HepG2 (cell line): ENCODE data around the gene FARSB. TPM values are rescaled to one million over a fixed set of nuclear protein-coding genes. Genes with fewer than 3 reads are reported as not detected.
A peak's percentile ranks its signal among the peaks of the same experiment; 100 is the strongest.

ENCODE experiments used
- ATF6 ChIP-seq: sonication (generic); formaldehyde crosslinking; conservative IDR thresholded peaks from 2 replicates; pipeline ENCODE4 v1.4.0; 2020; ENCODE audit warnings: missing genetic modification reagents
- CREM ChIP-seq, 2 experiments: sonication (generic) in 1 of 2; formaldehyde crosslinking in 1 of 2; IDR thresholded peaks; 2 replicates each; pipeline versions ENCODE4 v1.4.0 to v1.6.1; 2016 to 2020; ENCODE audit warnings: antibody characterized with exemption in 1 of 2, mild to moderate bottlenecking in 1 of 2, missing genetic modification reagents in 1 of 2
- E2F2 ChIP-seq: sonication (generic); formaldehyde crosslinking; IDR thresholded peaks from 2 replicates; pipeline ENCODE4 v1.4.0; 2020; ENCODE audit warnings: missing genetic modification reagents, borderline replicate concordance
- TAF15 ChIP-seq: fragments of 200-400 bp; formaldehyde crosslinking; IDR thresholded peaks from one replicate; pipeline ENCODE4 v1.6.1; 2018; ENCODE audit warnings: mild to moderate bottlenecking, low read depth, low read length; ENCODE audit not compliant: poor library complexity, severe bottlenecking
- TIGD3 ChIP-seq: sonication (generic); formaldehyde crosslinking; IDR thresholded peaks from 2 replicates; pipeline ENCODE4 v1.5.1; 2020; ENCODE audit warnings: mild to moderate bottlenecking, missing genetic modification reagents, borderline replicate concordance
- ZNF547 ChIP-seq: sonication (generic); formaldehyde crosslinking; IDR thresholded peaks from 2 replicates; pipeline ENCODE4 v1.5.1; 2020; ENCODE audit warnings: mild to moderate bottlenecking, missing genetic modification reagents
- ZNF788 ChIP-seq: sonication (generic); formaldehyde crosslinking; IDR thresholded peaks from 2 replicates; pipeline ENCODE4 v1.5.0; 2020; ENCODE audit warnings: mild to moderate bottlenecking, missing genetic modification reagents, borderline replicate concordance
- ZSCAN29 ChIP-seq: sonication (generic); formaldehyde crosslinking; conservative IDR thresholded peaks from 2 replicates; pipeline ENCODE4 v1.4.0; 2020; ENCODE audit warnings: mild to moderate bottlenecking, missing genetic modification reagents
- polyA plus RNA-seq, 8 experiments: library from polyadenylated mRNA; depleted of rRNA in 3 of 8; stranded (reverse) in 7 of 8; unstranded in 1 of 8; fragments of >200 nt; fragmentation: Illumina TruSeq in 4 of 8; extraction: Trizol in 4 of 8; gene quantifications; 2 replicates each; pipeline versions ENCODE4 v1.2.1 to v1.2.3, GENCODE V29; 2011 to 2016; ENCODE audit warnings: low read depth in 4 of 8, missing spikeins in 1 of 8, mixed read lengths in 1 of 8; ENCODE audit not compliant: insufficient read depth in 1 of 8
- total RNA-seq, 5 experiments: library from RNA; depleted of rRNA; stranded (reverse); fragments of >200 nt; fragmentation: Illumina TruSeq; extraction: Trizol; gene quantifications; 2 replicates each; pipeline ENCODE4 v1.2.3, GENCODE V29; 2016; ENCODE audit warnings: low read depth in 1 of 5
- TF ChIP-seq, protein P1 (sequence below): IDR thresholded peaks from 2 replicates; pipeline ENCODE4 v1.6.1; 2016; ENCODE audit warnings: mild to moderate bottlenecking
- TF ChIP-seq, protein P2 (sequence below): sonication (generic); formaldehyde crosslinking; IDR thresholded peaks from 2 replicates; pipeline ENCODE4 v1.5.0; 2020; ENCODE audit warnings: missing genetic modification reagents
- TF ChIP-seq, protein P3 (sequence below): sonication (generic); formaldehyde crosslinking; IDR thresholded peaks from 2 replicates; pipeline ENCODE4 v1.4.0; 2020; ENCODE audit warnings: mild to moderate bottlenecking, missing genetic modification reagents
- TF ChIP-seq, protein P4 (sequence below): sonication (generic); formaldehyde crosslinking; IDR thresholded peaks from 2 replicates; pipeline ENCODE4 v1.4.0; 2020; ENCODE audit warnings: missing genetic modification reagents, borderline replicate concordance

The FARSB gene
- total and polyA plus RNA-seq, 2 of the 13 experiments (the other 11 are each of a cell fraction or from before 2014, with no cell fraction given): 23.3 to 45.9 TPM

- TF ChIP-seq, protein P1, sequence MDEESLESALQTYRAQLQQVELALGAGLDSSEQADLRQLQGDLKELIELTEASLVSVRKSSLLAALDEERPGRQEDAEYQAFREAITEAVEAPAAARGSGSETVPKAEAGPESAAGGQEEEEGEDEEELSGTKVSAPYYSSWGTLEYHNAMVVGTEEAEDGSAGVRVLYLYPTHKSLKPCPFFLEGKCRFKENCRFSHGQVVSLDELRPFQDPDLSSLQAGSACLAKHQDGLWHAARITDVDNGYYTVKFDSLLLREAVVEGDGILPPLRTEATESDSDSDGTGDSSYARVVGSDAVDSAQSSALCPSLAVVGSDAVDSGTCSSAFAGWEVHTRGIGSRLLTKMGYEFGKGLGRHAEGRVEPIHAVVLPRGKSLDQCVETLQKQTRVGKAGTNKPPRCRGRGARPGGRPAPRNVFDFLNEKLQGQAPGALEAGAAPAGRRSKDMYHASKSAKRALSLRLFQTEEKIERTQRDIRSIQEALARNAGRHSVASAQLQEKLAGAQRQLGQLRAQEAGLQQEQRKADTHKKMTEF: peak; percentile 75; the same call in 1 of the 2 replicates
- TF ChIP-seq CREM (IDR thresholded peaks at IDR 0.05) (peak; percentile 88), CREM (CRISPR knock-in tag; IDR thresholded peaks at IDR 0.05) (no peak), TIGD3 (CRISPR knock-in tag) (peak; percentile 89; the same call in 1 of the 2 replicates), TAF15 (no peak), ZSCAN29 (CRISPR knock-in tag) (no peak), ATF6 (CRISPR knock-in tag) (no peak), ZNF547 (CRISPR knock-in tag) (peak; percentile 78), ZNF788 (CRISPR knock-in tag) (0 out of 2 replicates have a peak, but pooled peaks have one; percentile 21), E2F2 (CRISPR knock-in tag) (no peak; the same call in 1 of the 2 replicates)
- TF ChIP-seq, protein P2, sequence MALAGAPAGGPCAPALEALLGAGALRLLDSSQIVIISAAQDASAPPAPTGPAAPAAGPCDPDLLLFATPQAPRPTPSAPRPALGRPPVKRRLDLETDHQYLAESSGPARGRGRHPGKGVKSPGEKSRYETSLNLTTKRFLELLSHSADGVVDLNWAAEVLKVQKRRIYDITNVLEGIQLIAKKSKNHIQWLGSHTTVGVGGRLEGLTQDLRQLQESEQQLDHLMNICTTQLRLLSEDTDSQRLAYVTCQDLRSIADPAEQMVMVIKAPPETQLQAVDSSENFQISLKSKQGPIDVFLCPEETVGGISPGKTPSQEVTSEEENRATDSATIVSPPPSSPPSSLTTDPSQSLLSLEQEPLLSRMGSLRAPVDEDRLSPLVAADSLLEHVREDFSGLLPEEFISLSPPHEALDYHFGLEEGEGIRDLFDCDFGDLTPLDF (CRISPR knock-in tag): peak; percentile 82
- TF ChIP-seq, protein P3, sequence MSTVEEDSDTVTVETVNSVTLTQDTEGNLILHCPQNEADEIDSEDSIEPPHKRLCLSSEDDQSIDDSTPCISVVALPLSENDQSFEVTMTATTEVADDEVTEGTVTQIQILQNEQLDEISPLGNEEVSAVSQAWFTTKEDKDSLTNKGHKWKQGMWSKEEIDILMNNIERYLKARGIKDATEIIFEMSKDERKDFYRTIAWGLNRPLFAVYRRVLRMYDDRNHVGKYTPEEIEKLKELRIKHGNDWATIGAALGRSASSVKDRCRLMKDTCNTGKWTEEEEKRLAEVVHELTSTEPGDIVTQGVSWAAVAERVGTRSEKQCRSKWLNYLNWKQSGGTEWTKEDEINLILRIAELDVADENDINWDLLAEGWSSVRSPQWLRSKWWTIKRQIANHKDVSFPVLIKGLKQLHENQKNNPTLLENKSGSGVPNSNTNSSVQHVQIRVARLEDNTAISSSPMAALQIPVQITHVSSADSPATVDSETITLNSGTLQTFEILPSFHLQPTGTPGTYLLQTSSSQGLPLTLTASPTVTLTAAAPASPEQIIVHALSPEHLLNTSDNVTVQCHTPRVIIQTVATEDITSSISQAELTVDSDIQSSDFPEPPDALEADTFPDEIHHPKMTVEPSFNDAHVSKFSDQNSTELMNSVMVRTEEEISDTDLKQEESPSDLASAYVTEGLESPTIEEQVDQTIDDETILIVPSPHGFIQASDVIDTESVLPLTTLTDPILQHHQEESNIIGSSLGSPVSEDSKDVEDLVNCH: peak; percentile 100
- TF ChIP-seq, protein P4, sequence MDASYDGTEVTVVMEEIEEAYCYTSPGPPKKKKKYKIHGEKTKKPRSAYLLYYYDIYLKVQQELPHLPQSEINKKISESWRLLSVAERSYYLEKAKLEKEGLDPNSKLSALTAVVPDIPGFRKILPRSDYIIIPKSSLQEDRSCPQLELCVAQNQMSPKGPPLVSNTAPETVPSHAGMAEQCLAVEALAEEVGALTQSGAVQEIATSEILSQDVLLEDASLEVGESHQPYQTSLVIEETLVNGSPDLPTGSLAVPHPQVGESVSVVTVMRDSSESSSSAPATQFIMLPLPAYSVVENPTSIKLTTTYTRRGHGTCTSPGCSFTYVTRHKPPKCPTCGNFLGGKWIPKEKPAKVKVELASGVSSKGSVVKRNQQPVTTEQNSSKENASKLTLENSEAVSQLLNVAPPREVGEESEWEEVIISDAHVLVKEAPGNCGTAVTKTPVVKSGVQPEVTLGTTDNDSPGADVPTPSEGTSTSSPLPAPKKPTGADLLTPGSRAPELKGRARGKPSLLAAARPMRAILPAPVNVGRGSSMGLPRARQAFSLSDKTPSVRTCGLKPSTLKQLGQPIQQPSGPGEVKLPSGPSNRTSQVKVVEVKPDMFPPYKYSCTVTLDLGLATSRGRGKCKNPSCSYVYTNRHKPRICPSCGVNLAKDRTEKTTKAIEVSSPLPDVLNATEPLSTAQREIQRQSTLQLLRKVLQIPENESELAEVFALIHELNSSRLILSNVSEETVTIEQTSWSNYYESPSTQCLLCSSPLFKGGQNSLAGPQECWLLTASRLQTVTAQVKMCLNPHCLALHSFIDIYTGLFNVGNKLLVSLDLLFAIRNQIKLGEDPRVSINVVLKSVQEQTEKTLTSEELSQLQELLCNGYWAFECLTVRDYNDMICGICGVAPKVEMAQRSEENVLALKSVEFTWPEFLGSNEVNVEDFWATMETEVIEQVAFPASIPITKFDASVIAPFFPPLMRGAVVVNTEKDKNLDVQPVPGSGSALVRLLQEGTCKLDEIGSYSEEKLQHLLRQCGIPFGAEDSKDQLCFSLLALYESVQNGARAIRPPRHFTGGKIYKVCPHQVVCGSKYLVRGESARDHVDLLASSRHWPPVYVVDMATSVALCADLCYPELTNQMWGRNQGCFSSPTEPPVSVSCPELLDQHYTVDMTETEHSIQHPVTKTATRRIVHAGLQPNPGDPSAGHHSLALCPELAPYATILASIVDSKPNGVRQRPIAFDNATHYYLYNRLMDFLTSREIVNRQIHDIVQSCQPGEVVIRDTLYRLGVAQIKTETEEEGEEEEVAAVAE (CRISPR knock-in tag): peak; percentile 28; the same call in 1 of the 2 replicates
These were observed at the start of gene FARSB (continued) for GRCh38 chr2:222655787-222656525.
